ENCODE results near the gene TSNAXIP1. TPM values are rescaled to one million over a fixed set of nuclear protein-coding genes. Genes with fewer than 3 reads are reported as not detected.
"Not testable (repeated sequence)": the region's sequence is repeated elsewhere in the genome, so short reads cannot be mapped to it uniquely, and the experiment has no call there.

TSNAXIP1 gene
- polyA plus RNA-seq, 1 donor (not counting 4 experiments of a cell fraction or from before 2014, with no cell fraction given) = 0.54 TPM

DNA sequence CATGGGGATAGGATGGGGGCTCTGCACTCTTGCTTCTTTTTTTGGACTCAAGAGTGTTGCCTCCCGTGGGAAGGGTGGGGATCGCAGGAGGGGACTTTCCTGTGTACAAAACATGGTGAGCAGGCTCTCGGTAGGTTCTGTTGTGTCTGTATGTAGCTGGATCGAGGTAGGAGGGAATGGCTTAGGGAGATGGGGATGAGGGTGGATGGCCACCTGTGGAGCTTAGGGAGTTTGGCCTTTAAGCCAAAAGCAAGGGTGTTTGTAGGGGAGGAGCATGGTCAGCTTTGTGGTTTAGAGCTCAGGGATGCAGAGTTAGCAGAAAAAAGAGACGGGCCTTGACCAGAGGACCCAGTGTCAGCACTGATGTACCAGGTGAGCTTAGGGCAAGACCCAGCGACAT lies 55.2 kb downstream of the TSNAXIP1 start:
- dilution Hi-C loops (cut with MboI; ENCODE audit: extremely low pct_ligation_motif_present, low sequenced_read_pairs) = no loop called here
- Histone ChIP-seq H3K4me2 (ENCODE audit: control insufficient read depth, extremely low read depth, insufficient read depth, low read depth, low read length) (no peak overlapping the region), H3K9me1 (ENCODE audit: control insufficient read depth, extremely low read depth, insufficient read depth, low read length) (peaks cover 6% of the 10 kb centered on the region), H3K9ac (ENCODE audit: control insufficient read depth, extremely low read depth, insufficient read depth, low read length) (no peak overlapping the region), H3K4me3 (ENCODE audit: control insufficient read depth in 2 of 3, extremely low read depth in 1 of 3, insufficient read depth in 2 of 3, low read depth in 1 of 3, low read length in 3 of 3) (no peak overlapping the region), H3K27me3 (ENCODE audit: control insufficient read depth, extremely low read depth, insufficient read depth, low read length) (no peaks in the 10 kb centered on the region), H3K27ac (ENCODE audit: control insufficient read depth, insufficient read depth, low read length) (peak overlapping the region; percentile 32), H3K79me2 (ENCODE audit: control insufficient read depth, insufficient read depth, low read length) (peaks cover 78% of the 10 kb centered on the region), H3K36me3 (ENCODE audit: control insufficient read depth in 2 of 2, extremely low read depth in 1 of 2, insufficient read depth in 2 of 2, low read length in 2 of 2) (peaks cover 16 to 52% of the 10 kb centered on the region in 2 experiments), H3K4me1 (ENCODE audit: control insufficient read depth, extremely low read depth, insufficient read depth, low read length) (peaks cover 34% of the 10 kb centered on the region), H2AFZ (ENCODE audit: control insufficient read depth, low read length) (no peak overlapping the region), H4K20me1 (ENCODE audit: control insufficient read depth, extremely low read depth, insufficient read depth, low read length) (peaks cover 37% of the 10 kb centered on the region), H3K9me3 (ENCODE audit: control insufficient read depth, low read depth, low read length) (no peaks in the 10 kb centered on the region)
- TF ChIP-seq, protein P1, sequence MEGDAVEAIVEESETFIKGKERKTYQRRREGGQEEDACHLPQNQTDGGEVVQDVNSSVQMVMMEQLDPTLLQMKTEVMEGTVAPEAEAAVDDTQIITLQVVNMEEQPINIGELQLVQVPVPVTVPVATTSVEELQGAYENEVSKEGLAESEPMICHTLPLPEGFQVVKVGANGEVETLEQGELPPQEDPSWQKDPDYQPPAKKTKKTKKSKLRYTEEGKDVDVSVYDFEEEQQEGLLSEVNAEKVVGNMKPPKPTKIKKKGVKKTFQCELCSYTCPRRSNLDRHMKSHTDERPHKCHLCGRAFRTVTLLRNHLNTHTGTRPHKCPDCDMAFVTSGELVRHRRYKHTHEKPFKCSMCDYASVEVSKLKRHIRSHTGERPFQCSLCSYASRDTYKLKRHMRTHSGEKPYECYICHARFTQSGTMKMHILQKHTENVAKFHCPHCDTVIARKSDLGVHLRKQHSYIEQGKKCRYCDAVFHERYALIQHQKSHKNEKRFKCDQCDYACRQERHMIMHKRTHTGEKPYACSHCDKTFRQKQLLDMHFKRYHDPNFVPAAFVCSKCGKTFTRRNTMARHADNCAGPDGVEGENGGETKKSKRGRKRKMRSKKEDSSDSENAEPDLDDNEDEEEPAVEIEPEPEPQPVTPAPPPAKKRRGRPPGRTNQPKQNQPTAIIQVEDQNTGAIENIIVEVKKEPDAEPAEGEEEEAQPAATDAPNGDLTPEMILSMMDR (optimal IDR thresholded peaks at IDR 0.05 in 1 of 3, IDR thresholded peaks at IDR 0.05 in 1 of 3, conservative IDR thresholded peaks at IDR 0.05 in 1 of 3; ENCODE audit: extremely low read depth in 1 of 3, insufficient read depth in 2 of 3, low read length in 3 of 3) = no peak
- no peak for TF ChIP-seq EZH2 (IDR thresholded peaks at IDR 0.05; ENCODE audit: low read length)
- no peak for DNase-seq (ENCODE audit: low read depth, low spot score)
- FAIRE-seq = no peak

DNA sequence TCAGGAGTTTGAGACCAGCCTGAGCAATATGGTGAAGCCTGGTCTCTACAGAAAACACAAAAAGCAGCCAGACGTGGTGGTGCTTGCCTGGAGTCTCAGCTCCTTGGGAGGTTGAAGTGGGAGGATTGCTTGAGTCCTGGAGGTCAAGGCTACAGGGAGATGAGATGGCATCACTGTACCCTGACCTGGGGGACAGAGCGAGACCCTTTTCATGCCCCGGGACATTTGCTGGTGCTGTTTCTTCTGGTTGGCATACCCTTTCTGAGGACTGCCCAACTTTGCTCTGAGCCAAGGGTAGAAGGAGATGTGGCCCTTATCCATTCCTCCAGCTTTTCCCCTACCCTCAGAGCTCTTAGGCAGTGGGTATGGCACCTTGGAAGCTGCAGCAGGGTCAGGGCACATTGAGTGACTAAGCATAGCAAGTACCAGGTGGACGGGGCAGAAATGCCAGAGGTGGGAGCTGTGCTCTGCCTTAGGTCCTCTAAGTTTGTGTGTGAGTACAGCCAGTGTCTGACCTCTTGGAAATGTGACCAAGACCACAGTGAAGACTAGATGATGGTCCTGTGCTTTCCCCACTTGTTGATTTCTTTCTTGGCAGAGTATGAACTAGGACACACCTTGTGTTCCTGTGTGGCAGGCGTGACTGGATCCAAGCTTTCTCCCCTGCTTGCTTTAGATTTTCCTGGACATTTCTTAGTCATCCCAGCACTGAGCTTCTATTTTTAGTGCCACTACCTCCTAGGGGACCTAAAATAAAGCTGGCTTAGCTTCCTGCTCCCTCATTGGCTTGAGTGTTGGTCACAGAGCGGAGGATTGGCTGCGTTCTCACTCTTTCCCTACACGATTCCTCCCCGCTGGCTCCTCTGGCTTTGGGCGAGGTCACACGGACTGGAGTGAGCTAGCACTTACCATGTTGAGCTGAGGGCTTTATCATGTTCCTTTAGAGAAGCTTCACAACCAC lies 56.2 kb downstream of the TSNAXIP1 start:
- Histone ChIP-seq H3K4me2 (ENCODE audit: control insufficient read depth, extremely low read depth, insufficient read depth, low read depth, low read length) (no peak overlapping the region), H4K20me1 (ENCODE audit: control insufficient read depth, extremely low read depth, insufficient read depth, low read length) (peaks cover 32% of the 10 kb centered on the region), H3K9me3 (ENCODE audit: control insufficient read depth, low read depth, low read length) (no peaks in the 10 kb centered on the region)

DNA sequence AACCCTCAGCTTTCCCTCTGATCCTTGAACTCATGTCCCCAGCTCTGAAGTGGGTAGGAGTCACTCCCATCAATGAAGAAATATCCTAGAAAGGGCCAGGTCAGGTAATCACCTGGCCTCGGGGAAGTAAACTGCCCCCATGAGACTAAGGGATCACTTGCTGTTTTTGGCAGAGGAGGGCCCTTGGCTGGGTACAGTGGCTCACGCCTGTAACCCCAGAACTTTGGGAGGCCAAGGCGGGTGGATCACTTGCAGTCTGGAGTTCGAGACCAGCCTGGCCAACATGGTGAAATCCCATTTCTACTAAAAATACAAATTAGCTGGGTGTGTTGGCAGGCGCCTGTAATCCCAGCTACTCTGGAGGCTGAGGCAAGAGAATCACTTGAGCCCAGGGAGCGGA lies 57.4 kb downstream of the TSNAXIP1 start:
- H3K9me1 ChIP-seq (ENCODE audit: control insufficient read depth, extremely low read depth, insufficient read depth, low read length); DNase-seq (ENCODE audit: low read depth, low spot score); H3K27ac ChIP-seq (ENCODE audit: control insufficient read depth, insufficient read depth, low read length); H3K27me3 ChIP-seq (ENCODE audit: control insufficient read depth, extremely low read depth, insufficient read depth, low read length); H3K9ac ChIP-seq (ENCODE audit: control insufficient read depth, extremely low read depth, insufficient read depth, low read length); H2AFZ ChIP-seq (ENCODE audit: control insufficient read depth, low read length); H3K4me3 ChIP-seq (ENCODE audit: control insufficient read depth in 2 of 3, extremely low read depth in 1 of 3, insufficient read depth in 2 of 3, low read depth in 1 of 3, low read length in 3 of 3); H3K9me3 ChIP-seq (ENCODE audit: control insufficient read depth, low read depth, low read length); FAIRE-seq; H3K4me2 ChIP-seq (ENCODE audit: control insufficient read depth, extremely low read depth, insufficient read depth, low read depth, low read length); dilution Hi-C loops (cut with MboI; ENCODE audit: extremely low pct_ligation_motif_present, low sequenced_read_pairs): not testable (repeated sequence)
- Histone ChIP-seq H3K4me1 (ENCODE audit: control insufficient read depth, extremely low read depth, insufficient read depth, low read length) (peaks cover 18% of the 10 kb centered on the region), H3K79me2 (ENCODE audit: control insufficient read depth, insufficient read depth, low read length) (peaks cover 60% of the 10 kb centered on the region), H4K20me1 (ENCODE audit: control insufficient read depth, extremely low read depth, insufficient read depth, low read length) (peaks cover 27% of the 10 kb centered on the region), H3K36me3 (ENCODE audit: control insufficient read depth in 2 of 2, extremely low read depth in 1 of 2, insufficient read depth in 2 of 2, low read length in 2 of 2) (peaks cover 27 to 54% of the 10 kb centered on the region in 2 experiments)

More for the DNA sequence above, 56.2 kb downstream of the TSNAXIP1 start:
- no peak for FAIRE-seq
- Histone ChIP-seq H3K9me1 (ENCODE audit: control insufficient read depth, extremely low read depth, insufficient read depth, low read length) (peaks cover 5% of the 10 kb centered on the region), H3K27ac (ENCODE audit: control insufficient read depth, insufficient read depth, low read length) (peak overlapping the region; percentile 48), H3K36me3 (ENCODE audit: control insufficient read depth in 2 of 2, extremely low read depth in 1 of 2, insufficient read depth in 2 of 2, low read length in 2 of 2) (peaks cover 20 to 60% of the 10 kb centered on the region in 2 experiments), H2AFZ (ENCODE audit: control insufficient read depth, low read length) (no peak overlapping the region), H3K9ac (ENCODE audit: control insufficient read depth, extremely low read depth, insufficient read depth, low read length) (peak overlapping the region; percentile 8), H3K4me3 (ENCODE audit: control insufficient read depth in 2 of 3, extremely low read depth in 1 of 3, insufficient read depth in 2 of 3, low read depth in 1 of 3, low read length in 3 of 3) (no peak overlapping the region), H3K79me2 (ENCODE audit: control insufficient read depth, insufficient read depth, low read length) (peaks cover 70% of the 10 kb centered on the region), H3K27me3 (ENCODE audit: control insufficient read depth, extremely low read depth, insufficient read depth, low read length) (no peaks in the 10 kb centered on the region), H3K4me1 (ENCODE audit: control insufficient read depth, extremely low read depth, insufficient read depth, low read length) (peaks cover 25% of the 10 kb centered on the region)
- no peak for DNase-seq (ENCODE audit: low read depth, low spot score)
- dilution Hi-C loops (cut with MboI; ENCODE audit: extremely low pct_ligation_motif_present, low sequenced_read_pairs) = no loop called here
- TF ChIP-seq EZH2 (IDR thresholded peaks at IDR 0.05; ENCODE audit: low read length) = no peak
- TF ChIP-seq, protein P1 (optimal IDR thresholded peaks at IDR 0.05 in 1 of 3, IDR thresholded peaks at IDR 0.05 in 1 of 3, conservative IDR thresholded peaks at IDR 0.05 in 1 of 3; ENCODE audit: extremely low read depth in 1 of 3, insufficient read depth in 2 of 3, low read length in 3 of 3) = no peak
